T1000 (cell line): ENCODE results near the gene ZNF407.

Source experiments
- DNase-seq: peaks from one replicate; lab custom pipeline; 2025; ENCODE audit warnings: mixed read lengths; lab: John Stamatoyannopoulos, UW

Gene ZNF407

GRCh38 chr18:74672371-74672770 is 74.7 kb downstream of the ZNF407 start:
- DNase-seq: no peak

GRCh38 chr18:74674487-74674886 is 76.8 kb downstream of the ZNF407 start:
- DNase-seq: no peak

- no peak for DNase-seq
Measured at GRCh38 chr18:74679006-74679678, 81.5 kb downstream of the ZNF407 start.

- DNase-seq: no peak
Measured at GRCh38 chr18:74679679-74680076, 82.0 kb downstream of the ZNF407 start.

GRCh38 chr18:74682141-74682990 is 84.7 kb downstream of the ZNF407 start:
- DNase-seq: no peak

- DNase-seq: no peak
Measured at GRCh38 chr18:74682991-74683297, 85.3 kb downstream of the ZNF407 start.

GRCh38 chr18:74683573-74683972 is 85.9 kb downstream of the ZNF407 start:
- no peak for DNase-seq

- no peak for DNase-seq
Measured at GRCh38 chr18:74689251-74689650, 91.6 kb downstream of the ZNF407 start.

- DNase-seq: no peak
Measured at GRCh38 chr18:74692367-74693013, 94.8 kb downstream of the ZNF407 start.

GRCh38 chr18:74694436-74694835 is 96.8 kb downstream of the ZNF407 start:
- no peak for DNase-seq

GRCh38 chr18:74695170-74695569 is 97.5 kb downstream of the ZNF407 start:
- DNase-seq: no peak

- DNase-seq: no peak
Measured at GRCh38 chr18:74698881-74699280, 101.2 kb downstream of the ZNF407 start.

- DNase-seq: no peak
Measured at GRCh38 chr18:74699455-74699854, 101.8 kb downstream of the ZNF407 start.

GRCh38 chr18:74702950-74703349 is 105.3 kb downstream of the ZNF407 start:
- DNase-seq: no peak

GRCh38 chr18:74708169-74708568 is 110.5 kb downstream of the ZNF407 start:
- no peak for DNase-seq

- DNase-seq: no peak
Measured at GRCh38 chr18:74709452-74709851, 111.8 kb downstream of the ZNF407 start.

- no peak for DNase-seq
Measured at GRCh38 chr18:74714120-74714519, 116.5 kb downstream of the ZNF407 start.

- DNase-seq: no peak
Measured at GRCh38 chr18:74714791-74715190, 117.1 kb downstream of the ZNF407 start.

- DNase-seq: no peak
Measured at GRCh38 chr18:74715306-74715705, 117.6 kb downstream of the ZNF407 start.

GRCh38 chr18:74715865-74716712 is 118.4 kb downstream of the ZNF407 start:
- DNase-seq: no peak

GRCh38 chr18:74718312-74718711 is 120.6 kb downstream of the ZNF407 start:
- DNase-seq: no peak

GRCh38 chr18:74722237-74722636 is 124.6 kb downstream of the ZNF407 start:
- DNase-seq: no peak
